HCT116 (cell line): Measurements from ENCODE around the gene DHRS2. TPM values are rescaled to one million over a fixed set of nuclear protein-coding genes. Genes with fewer than 3 reads are reported as not detected.

ENCODE experiments used
- ATAC-seq: fragments of 200-7000 bp; cut with Tn5 transposase; 2 replicates; pipeline ENCODE4 v1.9.1; 2020; ENCODE audit warnings: mild to moderate bottlenecking, moderate library complexity
- BruUV-seq: library from RNA; stranded (reverse); fragments of 400-500 nt; replicated peaks from 2 replicates; lab custom pipeline; 2021; lab: Mats Ljungman, UMichigan
- CTCF ChIA-PET: fragments of 300-600 bp; sonication (Branson Sonifier 250); formaldehyde crosslinking; loops from one replicate; lab custom pipeline; 2021; ENCODE audit warnings: antibody characterized with exemption; lab: Charles Lee
- POLR2A ChIA-PET: fragments of 300-600, 350-600 bp; sonication (Branson Sonifier 250); formaldehyde crosslinking; loops from one replicate; lab custom pipeline; 2021; ENCODE audit warnings: antibody characterized with exemption; lab: Charles Lee
- RAD21 ChIA-PET, 2 experiments: fragments of 300-600 bp; sonication (Branson Sonifier 250); formaldehyde crosslinking; loops; one replicate each; lab custom pipeline; 2023; ENCODE audit warnings: low total read pairs in 2 of 2; ENCODE audit not compliant: uncharacterized antibody in 2 of 2, unreplicated experiment in 2 of 2, low non-redundant PET in 1 of 2; lab: Charles Lee
- DNase-seq: peaks from one replicate; pipeline ENCODE4 v3.0.0-alpha.2; 2010; ENCODE audit warnings: low read depth, low spot score
- H2AFZ ChIP-seq: fragments of 200-600 bp; shearing (Covaris generic), sonication (generic); 2 replicates; pipeline ENCODE4 v1.6.1; 2017; ENCODE audit warnings: low read depth, mixed run types, mixed read lengths, antibody characterized with exemption, low read length; ENCODE audit not compliant: poor library complexity, severe bottlenecking
- H3K27ac ChIP-seq: 2 replicates; pipeline ENCODE4 v1.5.1; 2012; ENCODE audit warnings: low read depth, low read length
- H3K27me3 ChIP-seq: fragments of 200-600 bp; sonication (generic); 2 replicates; pipeline ENCODE4 v1.6.1; 2016; ENCODE audit warnings: mixed run types, low read length, mixed read lengths; ENCODE audit not compliant: insufficient read depth
- H3K36me3 ChIP-seq, 2 experiments: fragments of 200-500 bp in 1 of 2; fragments of 200-600 bp in 1 of 2; sonication (Bioruptor generic) in 1 of 2; sonication (generic) in 1 of 2; 2 replicates each; pipeline versions ENCODE4 v1.5.1 to v1.6.1; 2014 to 2016; ENCODE audit warnings: low read length in 2 of 2, inconsistent platforms in 1 of 2, mixed read lengths in 1 of 2, mixed run types in 1 of 2; ENCODE audit not compliant: insufficient read depth in 2 of 2, control insufficient read depth in 1 of 2
- H3K4me1 ChIP-seq, 2 experiments: fragments of 200-600 bp in 1 of 2; sonication (generic) in 1 of 2; 2 replicates each; pipeline versions ENCODE4 v1.5.1 to v1.6.1; 2012 to 2017; ENCODE audit warnings: low read length in 2 of 2, inconsistent platforms in 1 of 2, mild to moderate bottlenecking in 1 of 2, mixed read lengths in 1 of 2, mixed run types in 1 of 2, moderate library complexity in 1 of 2; ENCODE audit not compliant: insufficient read depth in 2 of 2, control insufficient read depth in 1 of 2
- H3K4me2 ChIP-seq: fragments of 200-600 bp; sonication (generic); 2 replicates; pipeline ENCODE4 v1.6.1; 2017; ENCODE audit warnings: mixed run types, low read length, mixed read lengths
- H3K4me3 ChIP-seq, 2 experiments: fragments of 200-600 bp in 1 of 2; sonication (generic) in 1 of 2; replicated peaks in 1 of 2; 2 replicates each; pipeline ENCODE4 v1.5.1; 2011 to 2016; ENCODE audit warnings: low read length in 2 of 2, control low read depth in 1 of 2, low read depth in 1 of 2, mild to moderate bottlenecking in 1 of 2, mixed read lengths in 1 of 2, mixed run types in 1 of 2
- H3K79me2 ChIP-seq: fragments of 200-600 bp; sonication (generic); 2 replicates; pipeline ENCODE4 v1.6.1; 2017; ENCODE audit warnings: mild to moderate bottlenecking, mixed run types, low read length, moderate library complexity, mixed read lengths; ENCODE audit not compliant: insufficient read depth
- H3K9ac ChIP-seq: fragments of 200-600 bp; sonication (generic); 2 replicates; pipeline ENCODE4 v1.6.1; 2016; ENCODE audit warnings: low read length, mixed read lengths
- H3K9me2 ChIP-seq: fragments of 200-600 bp; sonication (generic), shearing (Covaris generic); 2 replicates; pipeline ENCODE4 v1.6.1; 2017; ENCODE audit warnings: mixed run types, mild to moderate bottlenecking, moderate library complexity; ENCODE audit not compliant: insufficient read depth
- H3K9me3 ChIP-seq, 2 experiments: fragments of 200-500 bp in 1 of 2; fragments of 200-600 bp in 1 of 2; sonication (Bioruptor generic) in 1 of 2; sonication (generic) in 1 of 2; 2 replicates each; pipeline ENCODE4 v1.6.1; 2014 to 2017; ENCODE audit warnings: low read length in 2 of 2, mixed read lengths in 2 of 2, inconsistent platforms in 1 of 2, low read depth in 1 of 2, mild to moderate bottlenecking in 1 of 2, mixed run types in 1 of 2, moderate library complexity in 1 of 2; ENCODE audit not compliant: control insufficient read depth in 1 of 2, insufficient read depth in 1 of 2
- H4K20me1 ChIP-seq: fragments of 200-600 bp; sonication (generic), shearing (Covaris generic); 2 replicates; pipeline ENCODE4 v1.6.1; 2017; ENCODE audit warnings: mixed run types, mild to moderate bottlenecking, moderate library complexity; ENCODE audit not compliant: insufficient read depth
- CBX3 ChIP-seq: IDR thresholded peaks from 2 replicates; pipeline ENCODE4 v1.6.1; 2012; ENCODE audit warnings: low read depth
- EZH2 ChIP-seq: fragments of 200-600 bp; sonication (generic); IDR thresholded peaks from 2 replicates; pipeline ENCODE4 v1.6.1; 2017; ENCODE audit warnings: antibody characterized with exemption, mixed run types
- EZH2phosphoT487 ChIP-seq: fragments of 200-600 bp; IDR thresholded peaks from 2 replicates; pipeline ENCODE4 v1.6.1; 2018; ENCODE audit warnings: antibody characterized with exemption, borderline replicate concordance
- POLR2AphosphoS5 ChIP-seq: IDR thresholded peaks from 2 replicates; pipeline ENCODE4 v1.6.1; 2011; ENCODE audit warnings: mild to moderate bottlenecking, low read depth, low read length, moderate library complexity
- RAD21 ChIP-seq: IDR thresholded peaks from 2 replicates; pipeline ENCODE4 v1.6.1; 2012; ENCODE audit warnings: low read depth, mild to moderate bottlenecking
- YY1 ChIP-seq: IDR thresholded peaks from 2 replicates; pipeline ENCODE4 v1.6.1; 2011; ENCODE audit warnings: low read length, low read depth, moderate library complexity, mild to moderate bottlenecking; ENCODE audit not compliant: insufficient replicate concordance; ENCODE audit errors: extremely low read depth
- ZFX ChIP-seq: fragments of 450-650 bp; IDR thresholded peaks from 2 replicates; pipeline ENCODE4 v1.6.1; 2017
- ZNF274 ChIP-seq: fragments of 200-500 bp; sonication (Bioruptor generic); IDR thresholded peaks from 2 replicates; pipeline ENCODE4 v1.6.1; 2014; ENCODE audit warnings: mild to moderate bottlenecking, low read depth, low read length, inconsistent platforms
- intact Hi-C: fragments of 100-400 bp; cut with micrococcal nuclease; formaldehyde crosslinking; loops from 2 replicates; pipeline ENCODE4 v1.10.0; 2022
- total RNA-seq: library from RNA; stranded (reverse); gene quantifications from one replicate; pipeline ENCODE4 v1.2.1, GENCODE V29; 2021; ENCODE audit not compliant: unreplicated experiment
- TF ChIP-seq, protein P1 (sequence below): IDR thresholded peaks from 2 replicates; pipeline ENCODE4 v1.6.1; 2012
- TF ChIP-seq, protein P2 (sequence below), 3 experiments: fragments of 200-600 bp in 1 of 3; sonication (generic) in 1 of 3; IDR thresholded peaks in 2 of 3; conservative IDR thresholded peaks in 1 of 3; 2 replicates each; pipeline ENCODE4 v1.5.1; 2012 to 2017; ENCODE audit warnings: low read depth in 2 of 3, low read length in 2 of 3, antibody characterized with exemption in 1 of 3, borderline replicate concordance in 1 of 3, control low read depth in 1 of 3, mild to moderate bottlenecking in 1 of 3, mixed read lengths in 1 of 3, mixed run types in 1 of 3, moderate library complexity in 1 of 3; ENCODE audit not compliant: insufficient read depth in 1 of 3

Gene DHRS2
- total RNA-seq, 1 experiment from 2014 or later: 10.0 TPM

DNA sequence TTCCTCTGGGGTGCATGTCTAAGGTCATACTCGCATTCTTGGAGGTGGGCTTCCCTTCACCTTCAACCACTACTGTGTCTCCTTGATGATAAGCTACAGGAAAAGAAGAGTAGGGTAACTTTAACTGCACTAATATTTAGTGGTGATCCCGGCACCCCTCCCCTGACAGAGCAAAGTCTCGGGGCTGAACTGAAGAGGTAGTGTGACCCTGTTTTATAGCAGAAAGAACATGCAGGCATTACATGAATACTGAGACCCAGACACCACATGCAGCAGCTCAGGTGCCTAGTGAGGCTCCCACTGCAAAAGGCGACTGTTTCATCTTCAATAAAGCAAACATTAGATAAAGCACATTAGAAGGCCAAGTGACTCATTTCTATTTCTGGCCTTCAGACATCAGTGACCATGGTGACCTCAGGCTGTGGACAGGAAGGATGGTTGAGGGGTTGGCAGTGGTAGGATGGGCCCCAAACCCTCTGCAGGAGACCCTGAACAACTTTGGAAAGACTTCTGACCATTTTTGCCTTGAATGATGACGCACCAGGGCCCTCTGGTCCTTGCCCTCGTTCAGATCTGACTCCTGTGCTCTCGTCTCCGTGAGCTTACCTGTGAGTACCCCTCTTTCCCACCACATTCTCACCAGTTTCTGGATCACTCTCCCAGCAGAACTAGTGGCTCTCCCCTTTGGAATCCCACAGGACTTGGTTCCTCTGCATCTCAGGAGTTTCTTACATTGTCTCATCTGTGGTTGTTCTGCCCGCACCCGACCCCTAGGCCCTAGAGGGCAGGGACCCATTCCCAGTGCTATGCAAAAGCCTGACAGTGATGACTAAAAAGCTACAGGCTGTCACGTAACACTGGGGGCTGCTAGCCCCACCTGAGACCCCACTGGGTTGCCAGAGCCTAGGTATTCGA lies 33.7 kb upstream of the DHRS2 start:
- no peak overlapping the region for H2AFZ ChIP-seq
- POLR2A ChIA-PET: no interaction called here
- no peak overlapping the region for H3K4me3 ChIP-seq
- RAD21 ChIA-PET: interaction anchor here in 1 of 2 experiments (0.6 kb wide), 1 partner anchor 297 kb away, joined by 4 read pairs; no protein-coding TSS in a partner anchor
- DNase-seq (no peak), ATAC-seq (no peak)
- H3K27ac ChIP-seq: no peak overlapping the region
- CTCF ChIA-PET: interaction anchor here (1.1 kb wide), 1 partner anchor 14 kb away, joined by 3 read pairs; no protein-coding TSS in a partner anchor
- no peak overlapping the region for H3K9ac ChIP-seq
- intact Hi-C loops: no loop called here
- no peaks in the 10 kb centered on the region for H3K27me3 ChIP-seq
- no peaks in the 10 kb centered on the region for H3K9me2 ChIP-seq
- H3K9me3 ChIP-seq: no peaks in the 10 kb centered on the region
- no peaks in the 10 kb centered on the region for H3K36me3 ChIP-seq
- no peaks in the 10 kb centered on the region for H4K20me1 ChIP-seq
- H3K4me2 ChIP-seq: no peak overlapping the region
- peaks cover 0 to 6% of the 10 kb centered on the region in 2 experiments; a peak in 1 of 4 replicates for H3K4me1 ChIP-seq
- TF ChIP-seq EZH2: no peak
- TF ChIP-seq EZH2phosphoT487: no peak
- no peak for TF ChIP-seq POLR2AphosphoS5
- TF ChIP-seq RAD21: no peak
- no peak for TF ChIP-seq YY1
- TF ChIP-seq CBX3: no peak
- no peak for TF ChIP-seq ZNF274
- TF ChIP-seq ZFX: no peak
- TF ChIP-seq, protein P1, sequence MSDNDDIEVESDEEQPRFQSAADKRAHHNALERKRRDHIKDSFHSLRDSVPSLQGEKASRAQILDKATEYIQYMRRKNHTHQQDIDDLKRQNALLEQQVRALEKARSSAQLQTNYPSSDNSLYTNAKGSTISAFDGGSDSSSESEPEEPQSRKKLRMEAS: no peak
- TF ChIP-seq, protein P2, sequence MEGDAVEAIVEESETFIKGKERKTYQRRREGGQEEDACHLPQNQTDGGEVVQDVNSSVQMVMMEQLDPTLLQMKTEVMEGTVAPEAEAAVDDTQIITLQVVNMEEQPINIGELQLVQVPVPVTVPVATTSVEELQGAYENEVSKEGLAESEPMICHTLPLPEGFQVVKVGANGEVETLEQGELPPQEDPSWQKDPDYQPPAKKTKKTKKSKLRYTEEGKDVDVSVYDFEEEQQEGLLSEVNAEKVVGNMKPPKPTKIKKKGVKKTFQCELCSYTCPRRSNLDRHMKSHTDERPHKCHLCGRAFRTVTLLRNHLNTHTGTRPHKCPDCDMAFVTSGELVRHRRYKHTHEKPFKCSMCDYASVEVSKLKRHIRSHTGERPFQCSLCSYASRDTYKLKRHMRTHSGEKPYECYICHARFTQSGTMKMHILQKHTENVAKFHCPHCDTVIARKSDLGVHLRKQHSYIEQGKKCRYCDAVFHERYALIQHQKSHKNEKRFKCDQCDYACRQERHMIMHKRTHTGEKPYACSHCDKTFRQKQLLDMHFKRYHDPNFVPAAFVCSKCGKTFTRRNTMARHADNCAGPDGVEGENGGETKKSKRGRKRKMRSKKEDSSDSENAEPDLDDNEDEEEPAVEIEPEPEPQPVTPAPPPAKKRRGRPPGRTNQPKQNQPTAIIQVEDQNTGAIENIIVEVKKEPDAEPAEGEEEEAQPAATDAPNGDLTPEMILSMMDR (IDR thresholded peaks at IDR 0.05 in 2 of 3, conservative IDR thresholded peaks at IDR 0.05 in 1 of 3; ENCODE audit: borderline replicate concordance in 1 of 3, insufficient read depth in 1 of 3, low read depth in 2 of 3, low read length in 2 of 3): no peak
- no peaks in the 10 kb centered on the region for H3K79me2 ChIP-seq
- no TSS peak for BruUV-seq
